WTC11 (cell line): ENCODE results near the gene MBD2. TPM values are rescaled to one million over a fixed set of nuclear protein-coding genes. Genes with fewer than 3 reads are reported as not detected.
A peak's percentile ranks its signal among the peaks of the same experiment; 100 is the strongest.

Experiments used
- ATAC-seq: fragments of 200-7000 bp; cut with Tn5 transposase; 2 replicates; pipeline ENCODE4 v1.10.0; 2021; ENCODE audit warnings: mild to moderate bottlenecking, moderate library complexity
- CTCF ChIA-PET: fragments of 300-600 bp; sonication (Branson Sonifier 250); formaldehyde crosslinking; loops from one replicate; lab custom pipeline; 2021; ENCODE audit warnings: antibody characterized with exemption; lab: Charles Lee
- POLR2A ChIA-PET: fragments of 350-600 bp; sonication (Branson Sonifier 250); formaldehyde crosslinking; loops from one replicate; lab custom pipeline; 2021; ENCODE audit warnings: antibody characterized with exemption; lab: Charles Lee
- DNase-seq: peaks from one replicate; pipeline ENCODE4 v3.0.0; 2021; ENCODE audit warnings: low spot score
- H3K27ac Mint-ChIP-seq: 2 replicates; pipeline ENCODE4 v1.8.0; 2021; ENCODE audit warnings: mixed read lengths
- H3K27me3 Mint-ChIP-seq: 2 replicates; pipeline ENCODE4 v1.8.0; 2021; ENCODE audit warnings: low read depth, mild to moderate bottlenecking, moderate library complexity, mixed read lengths
- H3K36me3 Mint-ChIP-seq: 2 replicates; pipeline ENCODE4 v1.8.0; 2021; ENCODE audit warnings: mixed read lengths
- H3K4me1 Mint-ChIP-seq: 2 replicates; pipeline ENCODE4 v1.8.0; 2022; ENCODE audit warnings: mixed read lengths
- H3K4me3 Mint-ChIP-seq: 2 replicates; pipeline ENCODE4 v1.8.0; 2021; ENCODE audit warnings: mild to moderate bottlenecking, moderate library complexity, mixed read lengths
- H3K9me3 Mint-ChIP-seq: 2 replicates; pipeline ENCODE4 v1.8.0; 2021; ENCODE audit warnings: mixed read lengths
- CBFB ChIP-seq: sonication (generic); formaldehyde crosslinking; IDR thresholded peaks from 2 replicates; pipeline ENCODE4 v1.8.1; 2022; ENCODE audit warnings: mild to moderate bottlenecking, low read depth, missing genetic modification reagents
- ESRRA ChIP-seq: sonication (generic); formaldehyde crosslinking; IDR thresholded peaks from 2 replicates; pipeline ENCODE4 v1.8.1; 2022; ENCODE audit warnings: mild to moderate bottlenecking, missing genetic modification reagents, borderline replicate concordance
- FOXK1 ChIP-seq: sonication (generic); formaldehyde crosslinking; IDR thresholded peaks from 2 replicates; pipeline ENCODE4 v1.8.0; 2022; ENCODE audit warnings: mild to moderate bottlenecking, moderate library complexity, missing genetic modification reagents
- GTF2I ChIP-seq: fragments of 250-450 bp; sonication (Bioruptor Pico); conservative IDR thresholded peaks from 2 replicates; pipeline ENCODE4 v1.4.0; 2021; ENCODE audit warnings: mild to moderate bottlenecking
- NFE2L1 ChIP-seq: sonication (generic); formaldehyde crosslinking; IDR thresholded peaks from 2 replicates; pipeline ENCODE4 v1.8.1; 2023; ENCODE audit warnings: missing genetic modification reagents
- SP1 ChIP-seq: sonication (generic); formaldehyde crosslinking; conservative IDR thresholded peaks from 2 replicates; pipeline ENCODE4 v1.8.1; 2022; ENCODE audit warnings: missing genetic modification reagents
- TEAD1 ChIP-seq: sonication (generic); formaldehyde crosslinking; IDR thresholded peaks from 2 replicates; pipeline ENCODE4 v1.8.0; 2022; ENCODE audit warnings: mild to moderate bottlenecking, missing genetic modification reagents
- ZBTB21 ChIP-seq: sonication (generic); formaldehyde crosslinking; IDR thresholded peaks from 2 replicates; pipeline ENCODE4 v1.8.1; 2023; ENCODE audit warnings: mild to moderate bottlenecking, missing genetic modification reagents, borderline replicate concordance
- ZNF263 ChIP-seq: sonication (generic); formaldehyde crosslinking; IDR thresholded peaks from 2 replicates; pipeline ENCODE4 v1.8.1; 2022; ENCODE audit warnings: low read depth, mild to moderate bottlenecking, moderate library complexity, missing genetic modification reagents
- total RNA-seq: library from RNA; stranded (reverse); gene quantifications from 3 replicates; pipeline ENCODE4 v1.2.3, GENCODE V29; 2021
- TF ChIP-seq, protein P1 (sequence below): sonication (generic); formaldehyde crosslinking; IDR thresholded peaks from 2 replicates; pipeline ENCODE4 v1.8.0; 2022; ENCODE audit warnings: missing genetic modification reagents
- TF ChIP-seq, protein P2 (sequence below): sonication (generic); formaldehyde crosslinking; IDR thresholded peaks from 2 replicates; pipeline ENCODE4 v1.8.1; 2023; ENCODE audit warnings: mild to moderate bottlenecking, missing genetic modification reagents, borderline replicate concordance

MBD2 gene
- total RNA-seq, 1 experiment from 2014 or later: 42.7 TPM

DNA sequence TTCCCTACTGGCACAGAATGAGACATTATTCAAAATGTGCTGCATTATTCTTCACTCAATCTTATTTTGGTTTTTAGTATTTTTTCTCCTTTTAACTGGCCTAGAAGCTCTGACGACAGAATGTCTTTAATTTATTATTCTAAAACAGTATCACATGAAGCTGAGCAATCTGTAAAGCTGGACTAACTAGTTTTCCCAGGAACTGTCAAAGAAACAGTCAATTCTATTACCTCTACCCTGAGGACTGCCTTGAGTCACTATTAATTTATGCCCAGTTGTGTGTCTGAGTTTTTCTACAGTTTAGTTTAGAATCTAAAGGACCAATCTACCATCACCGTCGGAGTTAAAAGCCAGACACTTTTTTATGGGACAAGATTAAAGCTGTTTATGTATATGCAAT, 31.6 kb downstream of the MBD2 start:
- H3K36me3 Mint-ChIP-seq: no peaks in the 10 kb centered on the region
- H3K27me3 Mint-ChIP-seq: no peaks in the 10 kb centered on the region
- H3K9me3 Mint-ChIP-seq: no peaks in the 10 kb centered on the region
- ChIA-PET CTCF (no interaction called here), POLR2A (no interaction called here)
- H3K27ac Mint-ChIP-seq: no peak overlapping the region
- ATAC-seq (no peak), DNase-seq (no peak)
- no peak overlapping the region for H3K4me3 Mint-ChIP-seq
- H3K4me1 Mint-ChIP-seq: peaks cover 21% of the 10 kb centered on the region
- TF ChIP-seq, protein P1, sequence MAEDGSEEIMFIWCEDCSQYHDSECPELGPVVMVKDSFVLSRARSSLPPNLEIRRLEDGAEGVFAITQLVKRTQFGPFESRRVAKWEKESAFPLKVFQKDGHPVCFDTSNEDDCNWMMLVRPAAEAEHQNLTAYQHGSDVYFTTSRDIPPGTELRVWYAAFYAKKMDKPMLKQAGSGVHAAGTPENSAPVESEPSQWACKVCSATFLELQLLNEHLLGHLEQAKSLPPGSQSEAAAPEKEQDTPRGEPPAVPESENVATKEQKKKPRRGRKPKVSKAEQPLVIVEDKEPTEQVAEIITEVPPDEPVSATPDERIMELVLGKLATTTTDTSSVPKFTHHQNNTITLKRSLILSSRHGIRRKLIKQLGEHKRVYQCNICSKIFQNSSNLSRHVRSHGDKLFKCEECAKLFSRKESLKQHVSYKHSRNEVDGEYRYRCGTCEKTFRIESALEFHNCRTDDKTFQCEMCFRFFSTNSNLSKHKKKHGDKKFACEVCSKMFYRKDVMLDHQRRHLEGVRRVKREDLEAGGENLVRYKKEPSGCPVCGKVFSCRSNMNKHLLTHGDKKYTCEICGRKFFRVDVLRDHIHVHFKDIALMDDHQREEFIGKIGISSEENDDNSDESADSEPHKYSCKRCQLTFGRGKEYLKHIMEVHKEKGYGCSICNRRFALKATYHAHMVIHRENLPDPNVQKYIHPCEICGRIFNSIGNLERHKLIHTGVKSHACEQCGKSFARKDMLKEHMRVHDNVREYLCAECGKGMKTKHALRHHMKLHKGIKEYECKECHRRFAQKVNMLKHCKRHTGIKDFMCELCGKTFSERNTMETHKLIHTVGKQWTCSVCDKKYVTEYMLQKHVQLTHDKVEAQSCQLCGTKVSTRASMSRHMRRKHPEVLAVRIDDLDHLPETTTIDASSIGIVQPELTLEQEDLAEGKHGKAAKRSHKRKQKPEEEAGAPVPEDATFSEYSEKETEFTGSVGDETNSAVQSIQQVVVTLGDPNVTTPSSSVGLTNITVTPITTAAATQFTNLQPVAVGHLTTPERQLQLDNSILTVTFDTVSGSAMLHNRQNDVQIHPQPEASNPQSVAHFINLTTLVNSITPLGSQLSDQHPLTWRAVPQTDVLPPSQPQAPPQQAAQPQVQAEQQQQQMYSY (CRISPR knock-in tag): no peak
- TF ChIP-seq CBFB (no peak), FOXK1 (CRISPR knock-in tag) (no peak)

DNA sequence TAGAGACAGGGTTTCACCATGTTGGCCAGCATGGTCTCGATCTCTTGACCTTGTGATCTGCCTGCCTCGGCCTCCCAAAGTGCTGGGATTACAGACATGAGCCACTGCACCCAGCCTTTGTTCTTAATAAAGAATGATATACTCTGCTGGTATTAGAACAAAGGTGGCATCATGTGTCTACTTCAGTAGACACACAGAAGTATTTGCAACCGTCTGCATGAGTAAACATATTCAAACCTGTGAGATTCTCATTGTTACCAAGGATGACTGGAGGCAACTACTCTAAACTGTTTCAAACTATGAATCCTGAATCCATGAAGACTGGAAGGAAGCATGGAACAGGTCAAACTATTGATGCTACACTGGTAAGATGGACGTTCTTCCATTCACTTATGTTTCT, 32.1 kb downstream of the MBD2 start:
- Mint-ChIP-seq H3K27me3 (no peaks in the 10 kb centered on the region), H3K4me3 (no peak overlapping the region), H3K9me3 (no peaks in the 10 kb centered on the region), H3K4me1 (peaks cover 25% of the 10 kb centered on the region), H3K27ac (no peak overlapping the region), H3K36me3 (no peaks in the 10 kb centered on the region)
- TF ChIP-seq TEAD1: no peak
- no peak for TF ChIP-seq ZBTB21
- TF ChIP-seq ZNF263 (CRISPR knock-in tag): no peak
- TF ChIP-seq, protein P2, sequence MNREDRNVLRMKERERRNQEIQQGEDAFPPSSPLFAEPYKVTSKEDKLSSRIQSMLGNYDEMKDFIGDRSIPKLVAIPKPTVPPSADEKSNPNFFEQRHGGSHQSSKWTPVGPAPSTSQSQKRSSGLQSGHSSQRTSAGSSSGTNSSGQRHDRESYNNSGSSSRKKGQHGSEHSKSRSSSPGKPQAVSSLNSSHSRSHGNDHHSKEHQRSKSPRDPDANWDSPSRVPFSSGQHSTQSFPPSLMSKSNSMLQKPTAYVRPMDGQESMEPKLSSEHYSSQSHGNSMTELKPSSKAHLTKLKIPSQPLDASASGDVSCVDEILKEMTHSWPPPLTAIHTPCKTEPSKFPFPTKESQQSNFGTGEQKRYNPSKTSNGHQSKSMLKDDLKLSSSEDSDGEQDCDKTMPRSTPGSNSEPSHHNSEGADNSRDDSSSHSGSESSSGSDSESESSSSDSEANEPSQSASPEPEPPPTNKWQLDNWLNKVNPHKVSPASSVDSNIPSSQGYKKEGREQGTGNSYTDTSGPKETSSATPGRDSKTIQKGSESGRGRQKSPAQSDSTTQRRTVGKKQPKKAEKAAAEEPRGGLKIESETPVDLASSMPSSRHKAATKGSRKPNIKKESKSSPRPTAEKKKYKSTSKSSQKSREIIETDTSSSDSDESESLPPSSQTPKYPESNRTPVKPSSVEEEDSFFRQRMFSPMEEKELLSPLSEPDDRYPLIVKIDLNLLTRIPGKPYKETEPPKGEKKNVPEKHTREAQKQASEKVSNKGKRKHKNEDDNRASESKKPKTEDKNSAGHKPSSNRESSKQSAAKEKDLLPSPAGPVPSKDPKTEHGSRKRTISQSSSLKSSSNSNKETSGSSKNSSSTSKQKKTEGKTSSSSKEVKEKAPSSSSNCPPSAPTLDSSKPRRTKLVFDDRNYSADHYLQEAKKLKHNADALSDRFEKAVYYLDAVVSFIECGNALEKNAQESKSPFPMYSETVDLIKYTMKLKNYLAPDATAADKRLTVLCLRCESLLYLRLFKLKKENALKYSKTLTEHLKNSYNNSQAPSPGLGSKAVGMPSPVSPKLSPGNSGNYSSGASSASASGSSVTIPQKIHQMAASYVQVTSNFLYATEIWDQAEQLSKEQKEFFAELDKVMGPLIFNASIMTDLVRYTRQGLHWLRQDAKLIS (CRISPR knock-in tag): no peak
- TF ChIP-seq NFE2L1: no peak
- DNase-seq (no peak), ATAC-seq (no peak)
- ChIA-PET CTCF (no interaction called here), POLR2A (no interaction called here)

DNA sequence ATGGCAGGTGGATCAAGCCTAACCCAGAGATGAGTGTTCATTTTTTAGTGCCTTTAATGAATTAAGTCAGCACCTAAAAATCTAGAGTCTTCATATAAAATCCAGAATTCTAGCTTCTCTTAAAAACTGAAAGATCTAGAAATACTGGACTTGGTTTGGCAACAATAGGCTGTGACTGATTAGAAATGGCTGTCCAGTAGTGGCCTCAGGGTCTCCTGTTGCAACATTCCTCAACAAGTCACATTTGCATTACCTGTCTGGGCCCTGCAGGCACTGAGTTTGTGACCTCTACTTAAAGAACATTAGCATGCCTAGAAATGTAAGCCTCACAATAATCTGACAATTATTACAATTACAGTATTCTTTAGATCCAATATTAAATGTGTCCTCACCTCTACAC, 33.1 kb downstream of the MBD2 start:
- H3K4me3 Mint-ChIP-seq: no peak overlapping the region
- no peaks in the 10 kb centered on the region for H3K9me3 Mint-ChIP-seq
- peak overlapping the region; percentile 72 for H3K27ac Mint-ChIP-seq
- TF ChIP-seq SP1 (CRISPR knock-in tag) (no peak), ZNF263 (CRISPR knock-in tag) (no peak), ESRRA (no peak), TEAD1 (no peak)
- no peaks in the 10 kb centered on the region for H3K27me3 Mint-ChIP-seq
- ATAC-seq: peak; percentile 83
- ChIA-PET CTCF (interaction anchor here (0.9 kb wide), 1 partner anchor 78 kb away, joined by 4 read pairs; the partner anchor contains the start of gene POLI), POLR2A (no interaction called here)
- no peaks in the 10 kb centered on the region for H3K36me3 Mint-ChIP-seq
- DNase-seq: no peak
- peaks cover 25% of the 10 kb centered on the region for H3K4me1 Mint-ChIP-seq

DNA sequence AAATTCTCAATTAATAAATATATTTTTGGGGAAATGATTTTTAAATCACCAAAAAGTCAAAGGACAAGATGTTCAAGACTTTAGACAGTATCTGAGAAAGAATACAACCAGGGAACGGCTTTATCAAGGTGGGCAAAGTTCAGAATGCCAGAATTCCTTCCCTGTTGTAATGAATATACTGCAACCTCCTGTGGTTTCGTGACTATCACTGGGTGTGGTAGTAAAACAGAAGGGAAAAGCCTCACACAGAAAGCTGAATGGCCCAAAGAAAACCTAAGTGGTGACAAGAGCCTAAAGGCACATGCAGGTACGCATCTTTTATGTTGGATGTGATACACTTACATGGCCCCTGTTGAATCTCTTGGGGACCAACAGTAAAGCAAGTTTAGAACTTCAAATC, 37.1 kb downstream of the MBD2 start:
- no peaks in the 10 kb centered on the region for H3K27me3 Mint-ChIP-seq
- ATAC-seq (peak; percentile 55), DNase-seq (no peak)
- CTCF ChIA-PET: interaction anchor here (0.6 kb wide), 1 partner anchor 459 kb away, joined by 3 read pairs; no protein-coding TSS in a partner anchor
- no peak overlapping the region for H3K4me3 Mint-ChIP-seq
- peaks cover 23% of the 10 kb centered on the region for H3K4me1 Mint-ChIP-seq
- peaks cover 12% of the 10 kb centered on the region for H3K9me3 Mint-ChIP-seq
- TF ChIP-seq GTF2I (CRISPR knock-in tag): no peak
- no peak overlapping the region for H3K27ac Mint-ChIP-seq
- H3K36me3 Mint-ChIP-seq: peaks cover 3% of the 10 kb centered on the region
- POLR2A ChIA-PET: no interaction called here
